Caco-2 (cell line): Measurements from ENCODE around the gene RBFOX1. TPM values are rescaled to one million over a fixed set of nuclear protein-coding genes. Genes with fewer than 3 reads are reported as not detected.

ENCODE experiments used
- BruUV-seq: library from RNA; stranded (reverse); fragments of 400-500 nt; replicated peaks from 2 replicates; lab custom pipeline; 2021; lab: Mats Ljungman, UMichigan
- CTCF ChIA-PET: fragments of 300-600 bp; sonication (Branson Sonifier 250); formaldehyde crosslinking; loops from one replicate; lab custom pipeline; 2022; ENCODE audit warnings: antibody characterized with exemption; lab: Charles Lee
- POLR2A ChIA-PET: fragments of 300-600 bp; sonication (Branson Sonifier 250); formaldehyde crosslinking; loops from one replicate; lab custom pipeline; 2022; ENCODE audit warnings: antibody characterized with exemption; lab: Charles Lee
- DNase-seq, 2 experiments: peaks; one replicate each; pipeline versions ENCODE4 v3.0.0 to v3.0.0-alpha.2; 2020 to 2022
- H3K27me3 ChIP-seq: replicated peaks from 2 replicates; pipeline ENCODE4 v1.6.0; 2011; ENCODE audit warnings: low read length; ENCODE audit not compliant: control insufficient read depth, insufficient read depth
- H3K36me3 ChIP-seq: 2 replicates; pipeline ENCODE4 v1.5.1; 2011; ENCODE audit warnings: low read length; ENCODE audit not compliant: control insufficient read depth, insufficient read depth
- H3K4me1 ChIP-seq: fragments of 250-450 bp; sonication (Bioruptor Pico); 2 replicates; pipeline ENCODE4 v1.5.1; 2020; ENCODE audit warnings: mild to moderate bottlenecking
- H3K4me3 ChIP-seq: 2 replicates; pipeline ENCODE4 v1.5.1; 2011; ENCODE audit warnings: low read depth, mild to moderate bottlenecking, control low read depth, low read length
- H3K9me3 ChIP-seq: fragments of 250-450 bp; sonication (Bioruptor Pico); 2 replicates; pipeline ENCODE4 v1.5.1; 2020; ENCODE audit warnings: mild to moderate bottlenecking, moderate library complexity
- H3K27ac Mint-ChIP-seq: one replicate; pipeline ENCODE4 v1.8.0; 2022; ENCODE audit warnings: mixed read lengths; ENCODE audit not compliant: unreplicated experiment
- H3K27me3 Mint-ChIP-seq: one replicate; pipeline ENCODE4 v1.8.0; 2022; ENCODE audit warnings: mixed read lengths; ENCODE audit not compliant: insufficient read depth, unreplicated experiment
- H3K36me3 Mint-ChIP-seq: one replicate; pipeline ENCODE4 v1.8.0; 2022; ENCODE audit warnings: mild to moderate bottlenecking, mixed read lengths; ENCODE audit not compliant: insufficient read depth, unreplicated experiment
- H3K4me1 Mint-ChIP-seq: one replicate; pipeline ENCODE4 v1.8.0; 2022; ENCODE audit warnings: low read depth, mixed read lengths; ENCODE audit not compliant: unreplicated experiment
- H3K4me3 Mint-ChIP-seq: one replicate; pipeline ENCODE4 v1.8.0; 2022; ENCODE audit warnings: mild to moderate bottlenecking, moderate library complexity, mixed read lengths; ENCODE audit not compliant: unreplicated experiment
- H3K9me3 Mint-ChIP-seq: one replicate; pipeline ENCODE4 v1.8.0; 2022; ENCODE audit warnings: mixed read lengths; ENCODE audit not compliant: unreplicated experiment
- CTCF ChIP-seq, 2 experiments: fragments of 200-600 bp in 1 of 2; IDR thresholded peaks; 1 replicate in 1 of 2; 2 replicates in 1 of 2; pipeline versions ENCODE4 v1.5.1 to v1.8.0; 2011 to 2022; ENCODE audit warnings: antibody characterized with exemption in 1 of 2, control low read depth in 1 of 2, inconsistent platforms in 1 of 2, low read depth in 1 of 2, low read length in 1 of 2, mild to moderate bottlenecking in 1 of 2, moderate library complexity in 1 of 2; ENCODE audit not compliant: insufficient read depth in 1 of 2, severe bottlenecking in 1 of 2, unreplicated experiment in 1 of 2
- intact Hi-C: fragments of 100-400 bp; cut with micrococcal nuclease; formaldehyde crosslinking; loops from one replicate; pipeline ENCODE4 v1.10.0; 2022; ENCODE audit not compliant: unreplicated experiment
- total RNA-seq: library from RNA; stranded (reverse); gene quantifications from 2 replicates; pipeline ENCODE4 v1.2.3, GENCODE V29; 2022

Gene RBFOX1
- total RNA-seq, 1 experiment from 2014 or later: 0.91 TPM

- no peak for DNase-seq
- Histone ChIP-seq H3K27me3 (no peaks in the 10 kb centered on the region), H3K36me3 (no peaks in the 10 kb centered on the region), H3K9me3 (no peaks in the 10 kb centered on the region), H3K4me1 (no peaks in the 10 kb centered on the region), H3K4me3 (no peak overlapping the region)
- no peak for TF ChIP-seq CTCF (IDR thresholded peaks at IDR 0.05; ENCODE audit: insufficient read depth in 1 of 2, low read depth in 1 of 2, low read length in 1 of 2, severe bottlenecking in 1 of 2, unreplicated experiment in 1 of 2)
- no TSS peak for BruUV-seq
- H3K27ac Mint-ChIP-seq: no peak overlapping the region
- no peaks in the 10 kb centered on the region for H3K4me1 Mint-ChIP-seq
- intact Hi-C loops: no loop called here
- ChIA-PET CTCF (no interaction called here), POLR2A (no interaction called here)
- no peaks in the 10 kb centered on the region for H3K36me3 Mint-ChIP-seq
- H3K4me3 Mint-ChIP-seq: no peak overlapping the region
- H3K9me3 Mint-ChIP-seq: no peaks in the 10 kb centered on the region
- H3K27me3 Mint-ChIP-seq: peaks cover 13% of the 10 kb centered on the region
Observed at GRCh38 chr16:7487574-7488323, 155.1 kb downstream of the RBFOX1 start.

GRCh38 chr16:7492122-7492521 lies 159.5 kb downstream of the RBFOX1 start:
- Histone ChIP-seq H3K4me3 (no peak overlapping the region), H3K4me1 (no peaks in the 10 kb centered on the region), H3K27me3 (no peaks in the 10 kb centered on the region), H3K9me3 (no peaks in the 10 kb centered on the region), H3K36me3 (no peaks in the 10 kb centered on the region)
- no peak for DNase-seq
- no peaks in the 10 kb centered on the region for H3K36me3 Mint-ChIP-seq
- H3K4me3 Mint-ChIP-seq: no peak overlapping the region
- no peaks in the 10 kb centered on the region for H3K9me3 Mint-ChIP-seq
- no peak for TF ChIP-seq CTCF (IDR thresholded peaks at IDR 0.05; ENCODE audit: insufficient read depth in 1 of 2, low read depth in 1 of 2, low read length in 1 of 2, severe bottlenecking in 1 of 2, unreplicated experiment in 1 of 2)
- ChIA-PET POLR2A (no interaction called here), CTCF (no interaction called here)
- no TSS peak for BruUV-seq
- H3K27ac Mint-ChIP-seq: no peak overlapping the region
- H3K27me3 Mint-ChIP-seq: peaks cover 14% of the 10 kb centered on the region
- intact Hi-C loops: no loop called here
- H3K4me1 Mint-ChIP-seq: no peaks in the 10 kb centered on the region

GRCh38 chr16:7493133-7493532 lies 160.5 kb downstream of the RBFOX1 start:
- Mint-ChIP-seq H3K9me3 (no peaks in the 10 kb centered on the region), H3K4me3 (no peak overlapping the region), H3K27ac (no peak overlapping the region), H3K27me3 (peaks cover 14% of the 10 kb centered on the region), H3K4me1 (no peaks in the 10 kb centered on the region), H3K36me3 (no peaks in the 10 kb centered on the region)
- POLR2A ChIA-PET: no interaction called here
- TF ChIP-seq CTCF (IDR thresholded peaks at IDR 0.05; ENCODE audit: insufficient read depth in 1 of 2, low read depth in 1 of 2, low read length in 1 of 2, severe bottlenecking in 1 of 2, unreplicated experiment in 1 of 2): no peak
- H3K36me3 ChIP-seq: no peaks in the 10 kb centered on the region
- no peaks in the 10 kb centered on the region for H3K9me3 ChIP-seq
- H3K4me1 ChIP-seq: no peaks in the 10 kb centered on the region
- CTCF ChIA-PET: no interaction called here
- no peak overlapping the region for H3K4me3 ChIP-seq
- DNase-seq: no peak
- BruUV-seq: no TSS peak
- intact Hi-C loops: no loop called here
- no peaks in the 10 kb centered on the region for H3K27me3 ChIP-seq
